ENCODE results near the gene SCFD2. TPM values are rescaled to one million over a fixed set of nuclear protein-coding genes. Genes with fewer than 3 reads are reported as not detected.

Gene SCFD2
- total and polyA plus RNA-seq, 8 donors = 11.4 to 26.6 (median 13.7) TPM

DNA sequence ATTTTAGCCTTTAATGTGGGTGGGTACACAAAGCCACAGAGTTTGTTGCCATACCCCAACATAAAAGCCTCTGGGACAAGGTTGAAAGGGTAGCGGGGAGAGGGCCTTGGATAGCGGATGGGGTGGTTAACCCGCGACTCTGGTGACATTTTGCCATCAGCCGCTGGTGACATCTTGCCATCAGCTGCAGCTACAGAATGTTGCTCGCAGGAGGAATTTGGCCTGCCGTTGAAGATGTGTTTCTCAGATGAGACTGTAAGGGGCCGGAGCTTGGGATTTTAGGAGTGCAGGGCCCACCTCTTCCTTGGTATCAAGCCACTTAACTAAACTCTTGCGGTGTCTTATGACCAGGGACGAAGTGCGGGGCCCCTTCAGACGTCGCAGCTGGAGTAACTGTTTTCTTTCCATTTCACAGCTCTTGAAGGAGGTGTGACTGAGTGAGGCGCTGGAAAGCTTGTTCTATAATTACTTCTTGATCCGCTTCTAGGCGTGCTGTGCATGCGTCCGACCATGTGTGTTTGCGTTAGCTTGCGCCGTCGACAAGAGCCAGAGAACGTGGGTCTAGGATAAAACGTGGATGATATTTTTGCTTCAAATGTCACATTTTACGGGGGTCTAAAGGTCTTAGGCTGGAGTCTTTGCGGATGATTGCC is 504.6 kb downstream of the SCFD2 start:
- TF ChIP-seq CTCF (IDR thresholded peaks at IDR 0.05) = no peak
- H3K27ac ChIP-seq = no peak overlapping the region
- no peaks in the 10 kb centered on the region for H3K36me3 ChIP-seq
- intact Hi-C loops (cut with DNase I) = no loop called here
- H3K27me3 ChIP-seq = peaks cover 13 to 34% of the 10 kb centered on the region in 2 donors
- H3K9me3 ChIP-seq = peaks cover 0 to 10% of the 10 kb centered on the region in 2 donors
- H3K4me1 ChIP-seq = peaks cover 19% of the 10 kb centered on the region in 2 donors
- peak overlapping the region; percentile 50 to 53 for H3K4me3 ChIP-seq
- no peak for ATAC-seq
- DNase-seq = no peak

DNA sequence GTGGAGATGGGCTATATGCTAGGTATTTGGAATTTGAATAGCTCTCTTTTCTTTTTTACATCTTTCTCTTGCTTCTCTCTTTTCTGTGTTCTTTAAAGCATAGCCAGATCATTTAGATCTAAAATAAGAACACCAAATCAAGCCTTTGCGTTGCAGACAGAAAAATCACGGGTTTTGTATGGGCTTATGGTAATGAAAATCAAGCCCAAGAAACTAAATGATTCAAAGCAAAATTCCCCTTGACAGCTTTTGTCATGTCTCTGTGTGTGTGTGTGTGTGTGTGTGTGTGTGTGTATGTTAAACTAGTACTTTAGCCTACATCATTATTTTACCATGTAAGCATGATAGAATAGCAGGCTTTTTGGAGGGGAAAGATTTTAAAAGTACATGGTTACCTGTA is 505.5 kb downstream of the SCFD2 start:
- intact Hi-C loops (cut with DNase I) = no loop called here
- Histone ChIP-seq H3K27me3 (peaks cover 13 to 34% of the 10 kb centered on the region in 2 donors), H3K4me3 (no peak overlapping the region), H3K27ac (no peak overlapping the region), H3K9me3 (peaks cover 0 to 10% of the 10 kb centered on the region in 2 donors), H3K4me1 (peaks cover 15 to 19% of the 10 kb centered on the region in 2 donors), H3K36me3 (no peaks in the 10 kb centered on the region)
- TF ChIP-seq CTCF (IDR thresholded peaks at IDR 0.05) = no peak
- ATAC-seq = no peak
- no peak for DNase-seq

DNA sequence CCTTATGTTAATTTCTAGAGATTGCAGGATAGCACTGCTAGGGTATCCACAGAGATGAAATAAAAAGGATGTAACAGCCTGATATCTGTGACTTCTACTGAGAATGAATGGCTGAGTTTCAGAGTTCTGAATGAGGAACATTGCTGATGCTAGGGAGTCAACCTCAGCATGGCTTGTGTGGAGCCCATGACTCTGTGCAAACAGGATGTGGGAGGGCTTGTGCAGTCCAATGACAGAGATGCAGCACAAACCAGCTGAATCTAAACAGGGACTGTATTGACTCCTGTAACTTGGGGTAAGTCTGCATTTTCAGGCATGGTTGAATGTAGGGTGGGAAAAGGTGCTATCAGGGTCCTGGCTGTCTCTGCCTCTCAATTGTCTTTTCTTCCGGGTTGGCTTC is 509.1 kb downstream of the SCFD2 start:
- ATAC-seq = no peak
- DNase-seq = no peak
- TF ChIP-seq CTCF (IDR thresholded peaks at IDR 0.05) = no peak
- Histone ChIP-seq H3K27ac (no peak overlapping the region), H3K4me1 (peaks cover 4 to 13% of the 10 kb centered on the region in 2 donors), H3K27me3 (peaks cover 3 to 13% of the 10 kb centered on the region in 2 donors), H3K9me3 (peaks cover 0 to 10% of the 10 kb centered on the region in 2 donors), H3K36me3 (no peaks in the 10 kb centered on the region), H3K4me3 (no peak overlapping the region)
- intact Hi-C loops (cut with DNase I) = no loop called here

GRCh38 chr4:52853351-52853750 is 512.5 kb downstream of the SCFD2 start:
- Histone ChIP-seq H3K27ac (no peak overlapping the region), H3K27me3 (no peaks in the 10 kb centered on the region), H3K4me1 (peaks cover 0 to 8% of the 10 kb centered on the region in 2 donors), H3K36me3 (no peaks in the 10 kb centered on the region), H3K9me3 (peaks cover 0 to 5% of the 10 kb centered on the region in 2 donors), H3K4me3 (no peak overlapping the region)
- peak; percentile 52 for ATAC-seq
- intact Hi-C loops (cut with DNase I) = no loop called here
- TF ChIP-seq CTCF (IDR thresholded peaks at IDR 0.05) = no peak
- DNase-seq = no peak

- no peak for DNase-seq
- Histone ChIP-seq H3K27me3 (no peaks in the 10 kb centered on the region), H3K36me3 (no peaks in the 10 kb centered on the region), H3K27ac (no peak overlapping the region), H3K9me3 (no peaks in the 10 kb centered on the region), H3K4me1 (peaks cover 0 to 8% of the 10 kb centered on the region in 2 donors), H3K4me3 (no peak overlapping the region)
- intact Hi-C loops (cut with DNase I) = no loop called here
- no peak for TF ChIP-seq CTCF (IDR thresholded peaks at IDR 0.05)
- no peak for ATAC-seq
These were observed 513.1 kb downstream of the SCFD2 start for GRCh38 chr4:52852711-52853110.

All from left lung (tissue), 10 donors.